HCT116 (cell line): Measurements from ENCODE around the gene KIAA2012. TPM values are rescaled to one million over a fixed set of nuclear protein-coding genes. Genes with fewer than 3 reads are reported as not detected.

Source experiments
- ATAC-seq: fragments of 200-7000 bp; cut with Tn5 transposase; 2 replicates; pipeline ENCODE4 v1.9.1; 2020; ENCODE audit warnings: mild to moderate bottlenecking, moderate library complexity
- BruUV-seq: library from RNA; stranded (reverse); fragments of 400-500 nt; replicated peaks from 2 replicates; lab custom pipeline; 2021; lab: Mats Ljungman, UMichigan
- CTCF ChIA-PET: fragments of 300-600 bp; sonication (Branson Sonifier 250); formaldehyde crosslinking; loops from one replicate; lab custom pipeline; 2021; ENCODE audit warnings: antibody characterized with exemption; lab: Charles Lee
- POLR2A ChIA-PET: fragments of 300-600, 350-600 bp; sonication (Branson Sonifier 250); formaldehyde crosslinking; loops from one replicate; lab custom pipeline; 2021; ENCODE audit warnings: antibody characterized with exemption; lab: Charles Lee
- RAD21 ChIA-PET, 2 experiments: fragments of 300-600 bp; sonication (Branson Sonifier 250); formaldehyde crosslinking; loops; one replicate each; lab custom pipeline; 2023; ENCODE audit warnings: low total read pairs in 2 of 2; ENCODE audit not compliant: uncharacterized antibody in 2 of 2, unreplicated experiment in 2 of 2, low non-redundant PET in 1 of 2; lab: Charles Lee
- DNase-seq: peaks from one replicate; pipeline ENCODE4 v3.0.0-alpha.2; 2010; ENCODE audit warnings: low read depth, low spot score
- H2AFZ ChIP-seq: fragments of 200-600 bp; shearing (Covaris generic), sonication (generic); 2 replicates; pipeline ENCODE4 v1.6.1; 2017; ENCODE audit warnings: low read depth, mixed run types, mixed read lengths, antibody characterized with exemption, low read length; ENCODE audit not compliant: poor library complexity, severe bottlenecking
- H3K27ac ChIP-seq: 2 replicates; pipeline ENCODE4 v1.5.1; 2012; ENCODE audit warnings: low read depth, low read length
- H3K27me3 ChIP-seq: fragments of 200-600 bp; sonication (generic); 2 replicates; pipeline ENCODE4 v1.6.1; 2016; ENCODE audit warnings: mixed run types, low read length, mixed read lengths; ENCODE audit not compliant: insufficient read depth
- H3K36me3 ChIP-seq, 2 experiments: fragments of 200-500 bp in 1 of 2; fragments of 200-600 bp in 1 of 2; sonication (Bioruptor generic) in 1 of 2; sonication (generic) in 1 of 2; 2 replicates each; pipeline versions ENCODE4 v1.5.1 to v1.6.1; 2014 to 2016; ENCODE audit warnings: low read length in 2 of 2, inconsistent platforms in 1 of 2, mixed read lengths in 1 of 2, mixed run types in 1 of 2; ENCODE audit not compliant: insufficient read depth in 2 of 2, control insufficient read depth in 1 of 2
- H3K4me1 ChIP-seq, 2 experiments: fragments of 200-600 bp in 1 of 2; sonication (generic) in 1 of 2; 2 replicates each; pipeline versions ENCODE4 v1.5.1 to v1.6.1; 2012 to 2017; ENCODE audit warnings: low read length in 2 of 2, inconsistent platforms in 1 of 2, mild to moderate bottlenecking in 1 of 2, mixed read lengths in 1 of 2, mixed run types in 1 of 2, moderate library complexity in 1 of 2; ENCODE audit not compliant: insufficient read depth in 2 of 2, control insufficient read depth in 1 of 2
- H3K4me2 ChIP-seq: fragments of 200-600 bp; sonication (generic); 2 replicates; pipeline ENCODE4 v1.6.1; 2017; ENCODE audit warnings: mixed run types, low read length, mixed read lengths
- H3K4me3 ChIP-seq, 2 experiments: fragments of 200-600 bp in 1 of 2; sonication (generic) in 1 of 2; replicated peaks in 1 of 2; 2 replicates each; pipeline ENCODE4 v1.5.1; 2011 to 2016; ENCODE audit warnings: low read length in 2 of 2, control low read depth in 1 of 2, low read depth in 1 of 2, mild to moderate bottlenecking in 1 of 2, mixed read lengths in 1 of 2, mixed run types in 1 of 2
- H3K79me2 ChIP-seq: fragments of 200-600 bp; sonication (generic); 2 replicates; pipeline ENCODE4 v1.6.1; 2017; ENCODE audit warnings: mild to moderate bottlenecking, mixed run types, low read length, moderate library complexity, mixed read lengths; ENCODE audit not compliant: insufficient read depth
- H3K9ac ChIP-seq: fragments of 200-600 bp; sonication (generic); 2 replicates; pipeline ENCODE4 v1.6.1; 2016; ENCODE audit warnings: low read length, mixed read lengths
- H3K9me2 ChIP-seq: fragments of 200-600 bp; sonication (generic), shearing (Covaris generic); 2 replicates; pipeline ENCODE4 v1.6.1; 2017; ENCODE audit warnings: mixed run types, mild to moderate bottlenecking, moderate library complexity; ENCODE audit not compliant: insufficient read depth
- H3K9me3 ChIP-seq, 2 experiments: fragments of 200-500 bp in 1 of 2; fragments of 200-600 bp in 1 of 2; sonication (Bioruptor generic) in 1 of 2; sonication (generic) in 1 of 2; 2 replicates each; pipeline ENCODE4 v1.6.1; 2014 to 2017; ENCODE audit warnings: low read length in 2 of 2, mixed read lengths in 2 of 2, inconsistent platforms in 1 of 2, low read depth in 1 of 2, mild to moderate bottlenecking in 1 of 2, mixed run types in 1 of 2, moderate library complexity in 1 of 2; ENCODE audit not compliant: control insufficient read depth in 1 of 2, insufficient read depth in 1 of 2
- H4K20me1 ChIP-seq: fragments of 200-600 bp; sonication (generic), shearing (Covaris generic); 2 replicates; pipeline ENCODE4 v1.6.1; 2017; ENCODE audit warnings: mixed run types, mild to moderate bottlenecking, moderate library complexity; ENCODE audit not compliant: insufficient read depth
- CBX3 ChIP-seq: IDR thresholded peaks from 2 replicates; pipeline ENCODE4 v1.6.1; 2012; ENCODE audit warnings: low read depth
- CEBPB ChIP-seq: IDR thresholded peaks from 2 replicates; pipeline ENCODE4 v1.6.1; 2012; ENCODE audit warnings: low read depth
- EZH2 ChIP-seq: fragments of 200-600 bp; sonication (generic); IDR thresholded peaks from 2 replicates; pipeline ENCODE4 v1.6.1; 2017; ENCODE audit warnings: antibody characterized with exemption, mixed run types
- EZH2phosphoT487 ChIP-seq: fragments of 200-600 bp; IDR thresholded peaks from 2 replicates; pipeline ENCODE4 v1.6.1; 2018; ENCODE audit warnings: antibody characterized with exemption, borderline replicate concordance
- JUND ChIP-seq: IDR thresholded peaks from 2 replicates; pipeline ENCODE4 v1.6.1; 2012
- POLR2AphosphoS5 ChIP-seq: IDR thresholded peaks from 2 replicates; pipeline ENCODE4 v1.6.1; 2011; ENCODE audit warnings: mild to moderate bottlenecking, low read depth, low read length, moderate library complexity
- RAD21 ChIP-seq: IDR thresholded peaks from 2 replicates; pipeline ENCODE4 v1.6.1; 2012; ENCODE audit warnings: low read depth, mild to moderate bottlenecking
- SIN3A ChIP-seq: IDR thresholded peaks from 2 replicates; pipeline ENCODE4 v1.6.1; 2012; ENCODE audit warnings: low read depth
- SP1 ChIP-seq: IDR thresholded peaks from 2 replicates; pipeline ENCODE4 v1.6.1; 2012; ENCODE audit warnings: low read depth
- SRF ChIP-seq: IDR thresholded peaks from 2 replicates; pipeline ENCODE4 v1.6.1; 2012; ENCODE audit warnings: low read depth
- TCF7L2 ChIP-seq: IDR thresholded peaks from 2 replicates; pipeline ENCODE4 v1.7.0; 2011; ENCODE audit warnings: borderline replicate concordance, inconsistent platforms; ENCODE audit not compliant: insufficient read depth, insufficient read length; ENCODE audit errors: extremely low read depth
- ZBTB33 ChIP-seq: IDR thresholded peaks from 2 replicates; pipeline ENCODE4 v1.6.1; 2011; ENCODE audit warnings: mild to moderate bottlenecking, low read length, moderate library complexity; ENCODE audit not compliant: insufficient replicate concordance; ENCODE audit errors: extremely low read depth
- intact Hi-C: fragments of 100-400 bp; cut with micrococcal nuclease; formaldehyde crosslinking; loops from 2 replicates; pipeline ENCODE4 v1.10.0; 2022
- total RNA-seq: library from RNA; stranded (reverse); gene quantifications from one replicate; pipeline ENCODE4 v1.2.1, GENCODE V29; 2021; ENCODE audit not compliant: unreplicated experiment
- TF ChIP-seq, protein P1 (sequence below): IDR thresholded peaks from 2 replicates; pipeline ENCODE4 v1.6.1; 2012; ENCODE audit warnings: low read depth

KIAA2012 gene
- total RNA-seq, 1 experiment from 2014 or later, result not detected

DNA sequence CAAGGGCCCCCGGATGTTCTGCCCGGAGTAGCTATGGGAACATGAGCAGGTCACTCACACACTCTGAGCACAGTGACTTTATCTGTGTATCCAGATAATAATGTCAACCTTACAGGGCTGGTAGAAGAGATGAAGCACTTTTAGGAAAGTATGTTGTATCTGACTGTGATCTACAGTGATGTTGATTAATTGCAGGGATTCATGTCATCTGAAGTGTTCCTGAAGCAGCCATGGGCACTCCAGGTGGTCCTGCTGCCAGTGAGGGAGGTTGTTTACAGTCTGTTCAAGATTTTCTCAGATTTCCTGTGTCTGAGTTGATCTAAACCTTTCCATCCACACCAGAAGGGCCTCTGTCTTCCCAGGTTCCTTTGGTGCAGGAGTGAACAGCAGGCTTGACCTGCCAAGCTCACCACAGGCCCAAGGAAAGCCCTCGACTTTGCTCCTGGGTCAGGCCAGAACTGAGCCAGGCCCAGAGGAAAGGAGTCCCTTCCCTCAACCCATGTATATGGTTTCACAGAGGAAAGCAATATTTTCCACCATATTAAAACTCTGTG lies 28.0 kb downstream of the KIAA2012 start:
- DNase-seq, result no peak
- Histone ChIP-seq H4K20me1 (no peaks in the 10 kb centered on the region), H3K9ac (no peak overlapping the region), H3K9me2 (no peaks in the 10 kb centered on the region), H3K4me1 (no peaks in the 10 kb centered on the region), H2AFZ (no peak overlapping the region), H3K27ac (no peak overlapping the region), H3K27me3 (no peaks in the 10 kb centered on the region), H3K79me2 (no peaks in the 10 kb centered on the region), H3K4me2 (no peak overlapping the region)
- BruUV-seq, result no TSS peak
- RAD21 ChIA-PET, result no interaction called here
- ATAC-seq, result no peak
- TF ChIP-seq EZH2phosphoT487 (no peak), CEBPB (no peak), EZH2 (no peak)
- TF ChIP-seq, all 23 proteins: peak for 0
- H3K9me3 ChIP-seq, result no peaks in the 10 kb centered on the region
- POLR2A ChIA-PET, result no interaction called here
- intact Hi-C loops, result no loop called here
- no peak overlapping the region for H3K4me3 ChIP-seq
- CTCF ChIA-PET, result no interaction called here
- no peaks in the 10 kb centered on the region for H3K36me3 ChIP-seq

- Histone ChIP-seq H3K36me3 (no peaks in the 10 kb centered on the region), H2AFZ (no peak overlapping the region)
- POLR2A ChIA-PET, result no interaction called here
Observed at GRCh38 chr2:202102425-202103000, 29.5 kb downstream of the KIAA2012 start.

More at GRCh38 chr2:202102425-202103000, 29.5 kb downstream of the KIAA2012 start:
- Histone ChIP-seq H3K27me3 (no peaks in the 10 kb centered on the region), H3K4me3 (no peak overlapping the region), H3K4me2 (no peak overlapping the region), H3K9ac (no peak overlapping the region), H3K79me2 (no peaks in the 10 kb centered on the region), H3K9me2 (no peaks in the 10 kb centered on the region), H3K4me1 (no peaks in the 10 kb centered on the region), H4K20me1 (no peaks in the 10 kb centered on the region), H3K9me3 (no peaks in the 10 kb centered on the region), H3K27ac (no peak overlapping the region)
- no TSS peak for BruUV-seq
- no peak for ATAC-seq
- no peak for DNase-seq
- TF ChIP-seq RAD21 (no peak), EZH2 (no peak), JUND (no peak), CBX3 (no peak), SIN3A (no peak), ZBTB33 (no peak), POLR2AphosphoS5 (no peak), SRF (no peak), EZH2phosphoT487 (no peak), TCF7L2 (no peak), SP1 (no peak)
- TF ChIP-seq, protein P1, sequence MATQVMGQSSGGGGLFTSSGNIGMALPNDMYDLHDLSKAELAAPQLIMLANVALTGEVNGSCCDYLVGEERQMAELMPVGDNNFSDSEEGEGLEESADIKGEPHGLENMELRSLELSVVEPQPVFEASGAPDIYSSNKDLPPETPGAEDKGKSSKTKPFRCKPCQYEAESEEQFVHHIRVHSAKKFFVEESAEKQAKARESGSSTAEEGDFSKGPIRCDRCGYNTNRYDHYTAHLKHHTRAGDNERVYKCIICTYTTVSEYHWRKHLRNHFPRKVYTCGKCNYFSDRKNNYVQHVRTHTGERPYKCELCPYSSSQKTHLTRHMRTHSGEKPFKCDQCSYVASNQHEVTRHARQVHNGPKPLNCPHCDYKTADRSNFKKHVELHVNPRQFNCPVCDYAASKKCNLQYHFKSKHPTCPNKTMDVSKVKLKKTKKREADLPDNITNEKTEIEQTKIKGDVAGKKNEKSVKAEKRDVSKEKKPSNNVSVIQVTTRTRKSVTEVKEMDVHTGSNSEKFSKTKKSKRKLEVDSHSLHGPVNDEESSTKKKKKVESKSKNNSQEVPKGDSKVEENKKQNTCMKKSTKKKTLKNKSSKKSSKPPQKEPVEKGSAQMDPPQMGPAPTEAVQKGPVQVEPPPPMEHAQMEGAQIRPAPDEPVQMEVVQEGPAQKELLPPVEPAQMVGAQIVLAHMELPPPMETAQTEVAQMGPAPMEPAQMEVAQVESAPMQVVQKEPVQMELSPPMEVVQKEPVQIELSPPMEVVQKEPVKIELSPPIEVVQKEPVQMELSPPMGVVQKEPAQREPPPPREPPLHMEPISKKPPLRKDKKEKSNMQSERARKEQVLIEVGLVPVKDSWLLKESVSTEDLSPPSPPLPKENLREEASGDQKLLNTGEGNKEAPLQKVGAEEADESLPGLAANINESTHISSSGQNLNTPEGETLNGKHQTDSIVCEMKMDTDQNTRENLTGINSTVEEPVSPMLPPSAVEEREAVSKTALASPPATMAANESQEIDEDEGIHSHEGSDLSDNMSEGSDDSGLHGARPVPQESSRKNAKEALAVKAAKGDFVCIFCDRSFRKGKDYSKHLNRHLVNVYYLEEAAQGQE, result no peak
- RAD21 ChIA-PET, result no interaction called here
- CTCF ChIA-PET, result interaction anchor here (1.2 to 1.6 kb wide), 2 partner anchors 16 to 45 kb away, joined by 3 to 5 read pairs; no protein-coding TSS in a partner anchor
- intact Hi-C loops, result no loop called here
